ENCODE data around the gene SEMA6A.

SEMA6A gene

GRCh38 chr5:116522356-116523136 is 52.1 kb downstream of the SEMA6A start:
- no peak for DNase-seq (ENCODE audit: low spot score)

DNA sequence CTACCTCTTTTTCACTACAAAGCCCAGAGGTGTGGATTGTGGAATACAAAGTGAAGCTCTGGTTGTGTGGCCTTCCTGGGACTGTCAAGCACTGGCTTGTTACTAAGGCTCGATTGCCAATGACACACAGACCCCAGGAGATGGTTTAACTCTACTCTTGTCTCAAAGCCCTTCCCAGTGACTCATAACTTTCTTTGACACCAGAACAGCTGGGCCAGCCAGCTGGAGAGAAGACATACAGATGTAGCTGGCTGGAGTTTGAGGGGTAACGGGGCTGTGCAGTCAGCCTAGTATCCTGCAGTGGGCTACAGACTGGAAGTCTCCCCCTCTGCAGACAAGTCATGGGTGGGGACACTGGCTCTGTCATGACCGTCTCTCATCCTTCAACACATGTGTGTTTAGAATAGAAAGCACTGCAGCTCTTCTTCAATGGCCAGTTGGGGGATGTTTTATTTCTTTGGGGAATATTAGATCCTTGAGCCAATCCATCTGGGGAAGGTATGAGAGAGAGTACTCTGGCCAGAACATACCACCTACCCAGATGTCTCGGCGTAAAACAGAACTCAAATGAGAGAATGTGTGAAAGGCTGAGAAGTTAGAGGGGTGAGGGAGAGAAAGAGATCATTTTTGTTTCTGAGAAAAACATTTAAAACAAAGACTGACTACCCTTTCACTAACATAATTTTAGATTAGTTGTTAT is 53.3 kb downstream of the SEMA6A start:
- no peak for DNase-seq (ENCODE audit: low spot score)

DNA sequence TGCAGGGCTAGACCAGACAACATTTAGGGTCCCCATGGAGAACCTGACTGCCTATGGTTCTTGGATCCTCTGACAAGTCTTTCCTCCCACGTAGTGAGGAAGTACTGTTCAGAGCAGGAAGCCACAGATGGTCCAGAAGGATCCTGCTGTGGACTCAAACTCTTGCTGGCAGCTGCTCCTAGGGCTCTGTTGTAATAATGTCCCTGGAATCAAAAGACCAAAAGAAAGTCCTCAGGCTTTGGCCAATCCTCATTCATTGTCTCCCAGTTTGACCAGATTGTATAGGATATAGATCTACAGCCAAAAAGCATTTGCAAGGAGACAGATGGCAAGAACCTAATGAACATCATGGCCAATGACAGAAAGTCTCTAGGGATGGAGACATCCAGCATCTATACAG is 53.9 kb downstream of the SEMA6A start:
- no peak for DNase-seq (ENCODE audit: low spot score)

DNA sequence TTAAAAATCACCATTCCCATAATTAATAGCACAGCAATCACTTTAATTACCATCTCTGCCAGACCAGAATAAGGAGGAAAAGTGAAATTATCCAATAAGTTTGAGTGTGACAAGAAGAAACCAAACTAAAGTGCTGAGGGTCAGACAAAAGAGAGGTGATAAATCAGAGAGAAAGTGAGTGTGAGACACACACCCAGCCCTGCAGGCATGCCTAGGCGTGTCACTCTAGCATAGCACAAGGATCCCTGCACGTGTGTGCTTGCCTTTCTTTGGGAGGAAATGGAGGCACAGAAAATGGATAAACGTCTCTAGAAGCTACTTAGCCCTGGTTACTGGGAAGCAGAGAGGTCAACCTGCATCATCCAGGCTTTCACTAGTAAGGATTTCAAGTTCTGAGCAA is 56.2 kb downstream of the SEMA6A start:
- no peak for DNase-seq (ENCODE audit: low spot score)

GRCh38 chr5:116517488-116517887 is 57.1 kb downstream of the SEMA6A start:
- DNase-seq (ENCODE audit: low spot score): no peak

- DNase-seq (ENCODE audit: low spot score): no peak
Measured at GRCh38 chr5:116516021-116516420, 58.6 kb downstream of the SEMA6A start.

DNA sequence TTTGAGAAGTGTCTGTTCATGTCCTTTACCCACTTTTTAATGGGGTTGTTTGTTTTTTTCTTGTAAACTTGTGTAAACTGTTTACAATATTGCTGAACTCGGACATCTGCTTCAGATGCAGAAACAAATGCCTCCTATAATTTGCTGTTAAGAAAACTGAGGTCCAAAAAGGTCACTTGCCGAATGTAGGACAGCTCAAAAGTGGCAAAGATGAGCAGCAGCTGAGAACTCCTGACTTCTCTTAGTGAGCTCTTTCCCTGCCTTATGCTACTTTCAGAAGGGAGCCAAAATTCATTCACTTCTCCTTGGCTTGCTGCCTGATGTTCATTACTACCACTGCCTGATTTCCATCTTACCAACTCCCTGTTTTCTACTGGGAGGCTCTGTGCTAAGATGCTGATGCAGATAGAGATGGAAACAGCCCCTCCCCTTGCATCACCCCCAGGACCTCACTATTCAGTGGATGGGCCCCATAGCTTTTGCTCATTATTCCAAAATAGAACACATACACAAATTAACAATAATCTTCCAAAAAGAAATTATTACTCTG is 60.1 kb downstream of the SEMA6A start:
- no peak for DNase-seq (ENCODE audit: low spot score)

GRCh38 chr5:116510517-116510916 is 64.1 kb downstream of the SEMA6A start:
- no peak for DNase-seq (ENCODE audit: low spot score)

DNA sequence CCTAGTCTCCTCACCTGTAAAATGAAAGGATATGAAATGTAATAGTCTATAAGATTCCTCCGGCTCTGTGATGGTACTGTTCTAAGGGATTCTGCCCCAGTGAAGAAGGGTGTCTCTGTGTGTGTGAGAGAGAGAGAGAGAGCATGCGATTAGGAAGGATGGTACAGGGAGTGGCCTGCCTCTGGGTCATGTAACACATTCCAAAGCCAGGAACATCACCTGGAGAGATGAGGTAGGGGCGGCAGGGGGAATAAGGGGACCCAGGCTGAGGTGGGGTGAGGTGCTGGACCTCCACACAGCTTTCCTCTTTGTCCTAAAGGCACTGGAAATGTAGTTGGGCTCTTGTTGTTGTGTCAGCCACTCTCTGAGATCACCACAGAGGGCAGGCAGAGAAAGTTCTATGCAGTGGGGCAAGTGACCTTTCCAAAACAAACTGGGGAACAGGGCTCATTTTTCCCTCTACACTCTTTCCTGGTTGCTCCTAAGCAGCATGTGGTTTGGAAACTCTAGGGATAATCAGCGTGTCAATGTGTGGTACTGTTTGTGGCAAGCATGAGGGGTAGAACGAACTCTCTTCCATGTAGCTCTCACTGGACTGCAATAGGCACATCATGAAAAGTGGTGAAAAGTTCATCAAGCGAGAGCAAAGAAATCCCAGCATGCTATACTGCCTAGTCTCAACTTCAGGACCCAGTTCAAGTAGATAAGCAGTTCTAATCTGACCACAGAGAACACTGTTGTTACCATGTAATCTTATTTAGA is 65.0 kb downstream of the SEMA6A start:
- DNase-seq (ENCODE audit: low spot score): no peak

GRCh38 chr5:116508835-116509234 is 65.8 kb downstream of the SEMA6A start:
- no peak for DNase-seq (ENCODE audit: low spot score)

DNA sequence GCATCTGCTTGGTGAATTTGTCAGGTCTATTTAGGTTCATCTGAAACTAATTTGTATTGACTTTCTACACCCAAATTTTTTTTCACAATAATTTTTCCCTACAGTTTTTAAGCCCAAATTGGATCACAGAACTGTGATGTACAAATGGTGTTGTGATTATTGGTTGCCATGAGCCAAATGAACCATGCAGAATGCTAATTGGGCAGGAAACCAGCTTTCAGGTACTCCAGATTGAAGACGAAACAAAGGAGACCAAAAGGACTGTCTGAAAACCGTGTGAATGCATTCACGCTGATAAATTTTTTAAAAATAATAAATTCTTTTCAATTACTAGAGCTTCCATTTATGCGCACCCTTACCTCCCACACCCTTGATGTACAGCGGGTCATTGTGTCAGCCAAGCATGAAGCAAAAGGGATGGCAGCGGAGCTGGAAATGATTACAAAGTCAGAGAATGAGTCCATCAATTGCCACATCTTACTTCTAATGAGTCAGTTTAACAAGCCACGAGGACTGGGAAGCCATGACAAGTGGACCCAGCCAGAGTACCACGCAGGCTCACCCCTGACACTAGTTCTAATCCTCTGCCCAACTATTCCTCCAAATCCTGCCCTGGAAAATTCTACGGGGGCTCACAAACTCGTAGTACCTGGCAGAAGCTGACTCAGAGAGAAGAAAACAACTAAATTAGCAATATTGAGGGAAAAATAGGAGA is 66.5 kb downstream of the SEMA6A start:
- no peak for DNase-seq (ENCODE audit: low spot score)

DNA sequence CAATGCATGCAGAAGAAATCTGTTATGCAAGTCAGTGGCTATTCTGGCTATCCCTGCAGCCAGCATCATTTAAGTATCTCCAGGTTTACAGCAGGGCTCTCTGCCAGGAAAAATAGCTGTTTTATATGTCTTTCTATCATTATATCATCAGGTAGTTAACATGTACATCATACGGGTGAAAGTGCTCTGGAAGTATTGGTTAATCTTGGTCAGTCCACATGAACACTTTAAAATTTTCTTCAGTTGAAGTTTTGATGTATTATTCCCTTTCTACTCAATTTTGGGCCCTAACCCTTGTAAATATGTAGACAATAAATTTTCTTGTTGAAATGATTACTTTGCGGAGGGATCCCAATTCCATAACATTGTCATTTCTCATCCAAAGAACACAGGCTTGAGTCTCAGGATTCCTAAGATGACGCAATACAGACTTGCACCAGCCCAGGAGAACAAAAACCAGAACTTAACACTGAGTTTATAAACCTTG is 67.5 kb downstream of the SEMA6A start:
- no peak for DNase-seq (ENCODE audit: low spot score)

DNA sequence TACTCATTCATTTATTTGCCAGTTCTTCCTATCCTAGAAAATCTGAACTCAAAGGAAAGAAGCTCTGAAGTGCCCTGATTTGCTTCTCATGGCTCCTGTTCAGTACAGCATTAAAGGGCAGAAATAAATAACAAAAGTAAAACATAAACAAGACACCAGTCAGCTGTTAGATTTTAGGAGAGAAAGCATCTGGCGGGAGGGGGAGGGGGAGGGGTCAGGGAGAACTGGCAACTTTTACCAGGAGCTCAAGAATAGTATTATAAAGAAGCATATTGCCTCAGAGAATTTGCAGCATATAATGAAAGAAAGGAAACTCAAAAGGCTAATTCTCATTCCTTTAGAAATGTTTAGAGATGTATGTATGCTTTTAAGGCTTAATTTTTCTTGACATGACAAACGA is 68.1 kb downstream of the SEMA6A start:
- no peak for DNase-seq (ENCODE audit: low spot score)

- no peak for DNase-seq (ENCODE audit: low spot score)
Measured at GRCh38 chr5:116504593-116505166, 69.9 kb downstream of the SEMA6A start.

- DNase-seq (ENCODE audit: low spot score): no peak
Measured at GRCh38 chr5:116502616-116503015, 72.0 kb downstream of the SEMA6A start.

GRCh38 chr5:116502138-116502537 is 72.5 kb downstream of the SEMA6A start:
- no peak for DNase-seq (ENCODE audit: low spot score)

DNA sequence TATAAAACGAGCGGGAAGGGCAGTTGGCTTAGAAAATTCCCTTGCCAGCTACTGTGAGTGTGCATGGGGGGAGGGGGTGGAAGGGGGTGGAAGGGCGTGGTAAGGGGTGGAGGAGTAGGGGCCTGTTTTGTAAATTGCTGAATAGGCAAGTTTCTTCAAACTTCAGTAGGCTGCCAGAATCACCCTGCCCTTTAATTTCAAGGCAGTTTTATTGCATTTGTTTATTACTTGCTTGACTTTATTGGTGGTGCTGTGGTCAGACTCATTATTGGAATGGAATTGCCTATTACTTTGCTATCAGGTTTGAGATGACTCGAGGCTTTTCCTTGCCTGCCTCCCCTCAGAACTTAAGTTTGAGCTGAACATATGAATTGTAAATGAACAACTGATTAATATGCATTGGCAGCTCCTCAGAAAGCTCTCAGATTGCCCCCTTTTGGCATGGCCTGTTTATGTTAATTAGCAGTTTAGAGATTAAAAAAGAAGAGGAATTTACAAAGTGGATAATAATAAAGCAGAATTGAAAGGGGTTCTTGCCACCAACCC is 76.0 kb downstream of the SEMA6A start:
- DNase-seq (ENCODE audit: low spot score): no peak

GRCh38 chr5:116497631-116498030 is 77.0 kb downstream of the SEMA6A start:
- DNase-seq (ENCODE audit: low spot score): no peak

DNA sequence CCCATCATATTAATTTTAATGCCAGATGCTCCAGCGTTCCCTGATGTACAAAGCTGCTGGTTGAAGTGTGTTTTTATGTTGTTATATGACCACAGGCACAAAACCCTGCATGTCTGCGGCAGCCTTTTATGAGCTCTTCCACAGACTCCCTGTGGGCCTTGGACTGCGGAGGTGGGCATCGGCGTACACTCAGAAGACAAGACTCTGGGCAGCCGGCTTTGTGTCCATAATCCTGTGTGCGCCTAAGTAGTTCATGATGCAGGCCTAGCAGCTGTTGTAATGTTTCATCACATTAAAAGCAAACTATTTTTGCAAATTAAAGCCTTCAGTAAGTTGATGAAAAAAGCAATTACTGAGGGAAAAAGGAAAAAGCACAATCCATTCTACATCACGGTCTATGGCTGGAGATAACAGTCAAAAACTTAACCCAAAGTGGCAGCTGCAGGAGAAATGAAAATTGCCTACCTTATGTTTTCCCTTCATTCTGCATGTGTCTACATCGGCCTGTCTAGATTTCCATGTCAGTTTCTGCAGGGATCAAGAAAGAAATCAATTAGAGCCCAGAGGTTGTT is 78.8 kb downstream of the SEMA6A start:
- DNase-seq (ENCODE audit: low spot score): no peak

GRCh38 chr5:116494784-116495450 is 79.7 kb downstream of the SEMA6A start:
- DNase-seq (ENCODE audit: low spot score): no peak
